ENCODE data around the gene CACNA1H.
"Not testable (repeated sequence)": the region's sequence is repeated elsewhere in the genome, so short reads cannot be mapped to it uniquely, and the experiment has no call there.

CACNA1H gene

DNA sequence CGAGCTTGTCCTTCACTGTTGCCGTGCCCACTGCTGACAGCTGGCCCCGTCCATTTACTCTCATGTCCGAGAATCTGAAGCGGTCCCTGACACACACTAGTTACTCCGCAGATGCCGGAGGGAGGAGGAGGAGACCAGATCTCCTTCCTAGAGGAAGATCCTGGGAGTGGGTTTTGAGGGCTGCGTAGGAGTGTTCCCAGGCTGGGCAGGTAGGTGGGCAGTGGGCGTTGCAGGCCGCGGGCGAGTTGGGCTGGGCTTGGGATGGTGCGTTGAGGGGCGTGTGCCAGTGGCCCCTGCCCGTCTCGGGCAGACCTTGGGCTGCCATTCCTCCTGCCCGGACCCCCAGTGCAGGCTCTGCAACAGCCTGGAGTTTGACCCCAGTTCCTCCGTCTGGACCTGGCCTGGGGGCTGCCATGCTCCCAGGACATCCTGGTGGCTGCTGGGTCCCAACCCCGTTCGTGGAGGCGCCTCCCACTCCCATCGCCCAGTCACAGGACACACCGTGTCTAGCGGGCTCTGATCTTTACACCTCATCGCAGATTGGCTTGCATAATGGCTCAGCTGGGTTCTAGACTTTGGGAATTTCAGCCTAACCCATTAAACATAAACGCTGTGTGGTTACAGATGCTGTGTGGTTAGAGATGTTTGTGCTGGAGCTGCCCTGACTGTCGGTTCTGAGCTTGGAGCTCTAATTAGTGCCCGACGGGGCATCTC, 22.8 kb downstream of the CACNA1H start:
- DNase-seq (ENCODE audit: low read depth) = no peak

DNA sequence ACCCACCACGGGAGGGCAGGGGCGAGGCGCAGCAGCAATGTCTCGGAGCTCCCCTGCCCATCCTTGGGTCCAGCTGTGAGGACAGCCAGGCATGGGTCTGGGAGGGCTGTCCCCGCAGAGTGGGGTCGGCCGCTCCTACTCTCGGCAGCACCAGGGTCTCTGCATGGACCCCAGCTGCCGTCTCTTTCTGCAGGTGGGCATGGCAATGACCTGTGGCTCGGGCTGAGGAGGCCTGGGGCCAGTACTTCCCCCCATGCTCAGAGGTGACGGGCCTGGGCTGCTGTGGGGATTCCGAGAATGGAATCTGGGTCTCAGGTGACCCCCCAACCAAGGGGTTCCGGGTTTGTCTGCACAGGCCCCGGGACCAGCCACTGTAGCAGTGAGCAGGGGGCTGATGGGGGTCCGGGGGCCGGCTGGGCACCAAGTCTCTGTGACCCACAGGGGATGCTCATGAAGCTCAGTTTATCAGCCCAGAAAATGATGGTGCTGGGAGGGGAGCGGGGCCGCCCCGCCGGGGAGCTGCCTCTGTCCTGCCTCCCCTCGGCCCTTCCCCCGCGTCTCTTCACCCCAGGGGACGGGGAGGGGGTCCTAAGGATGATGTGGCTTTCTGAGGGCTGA, 23.5 kb downstream of the CACNA1H start:
- no peak for DNase-seq (ENCODE audit: low read depth)

DNA sequence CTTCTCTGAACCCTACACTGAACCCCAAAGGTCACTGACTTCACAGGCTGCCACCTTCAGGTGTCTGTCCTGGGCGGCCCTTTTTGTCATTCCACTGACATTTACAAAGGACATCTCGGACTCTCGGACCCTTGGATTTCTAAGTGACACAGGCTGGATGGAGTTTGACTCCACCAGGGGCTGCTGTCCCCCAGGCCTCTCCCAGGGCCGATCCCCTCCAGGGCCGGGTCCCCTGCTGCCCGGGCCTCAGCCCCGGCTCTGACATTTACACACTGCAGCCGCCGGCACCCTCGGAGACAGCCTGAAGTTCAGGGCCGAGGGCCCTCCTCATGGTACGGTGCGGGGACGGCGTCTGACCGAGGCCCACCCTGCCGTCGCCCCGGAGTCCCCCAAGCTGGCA, 24.1 kb downstream of the CACNA1H start:
- no peak for DNase-seq (ENCODE audit: low read depth)

DNA sequence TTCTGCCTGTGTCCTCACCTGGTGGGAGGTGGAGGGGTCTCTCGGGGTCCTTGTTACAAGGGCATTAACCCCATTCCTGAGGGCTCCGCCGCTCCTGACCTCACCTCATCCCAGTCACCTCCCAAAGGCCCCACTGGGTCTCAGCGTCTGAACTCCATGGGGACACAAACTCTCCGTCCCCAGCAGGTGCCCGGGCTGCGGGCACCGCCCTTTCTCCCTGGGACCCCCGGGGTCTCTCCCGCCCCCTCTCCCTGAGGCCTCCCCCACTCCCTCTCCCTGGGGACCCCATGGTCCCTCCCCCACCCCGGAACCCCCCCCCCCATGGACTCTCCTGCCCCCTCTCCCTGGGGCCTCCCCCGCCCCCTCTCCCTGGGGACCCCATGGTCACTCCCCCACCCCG, 24.8 kb downstream of the CACNA1H start:
- DNase-seq (ENCODE audit: low read depth) = no peak

DNA sequence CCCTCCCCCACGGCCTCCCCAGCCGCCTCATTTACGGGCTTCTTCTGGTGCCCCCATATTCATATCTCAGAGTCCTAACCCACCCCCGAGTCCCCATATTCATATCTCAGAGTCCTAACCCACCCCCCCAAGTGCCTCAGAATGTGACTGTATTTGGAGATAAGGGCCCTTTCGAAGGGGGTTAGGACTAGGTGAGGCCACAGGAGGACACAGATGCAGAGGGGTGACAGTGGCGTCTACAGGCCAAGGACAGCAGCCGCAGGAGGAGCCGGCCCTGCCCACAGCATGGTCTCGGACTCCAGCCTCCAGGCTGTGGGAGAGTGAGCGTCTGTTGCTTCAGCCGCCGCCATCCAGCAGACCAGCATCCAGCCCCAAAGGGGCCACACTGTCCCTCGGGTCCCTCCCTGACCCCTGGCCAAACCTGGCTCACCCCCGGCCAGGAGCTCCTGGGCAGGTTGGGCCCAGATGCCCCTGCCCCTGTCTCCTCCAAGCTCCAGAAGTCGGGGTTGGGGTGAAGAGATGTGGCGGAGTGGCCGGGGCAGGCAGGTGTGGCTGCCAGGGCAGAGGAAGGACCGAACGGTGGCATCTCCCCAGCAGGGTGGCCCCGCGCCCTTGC, 25.5 kb downstream of the CACNA1H start:
- DNase-seq (ENCODE audit: low read depth) = no peak

DNA sequence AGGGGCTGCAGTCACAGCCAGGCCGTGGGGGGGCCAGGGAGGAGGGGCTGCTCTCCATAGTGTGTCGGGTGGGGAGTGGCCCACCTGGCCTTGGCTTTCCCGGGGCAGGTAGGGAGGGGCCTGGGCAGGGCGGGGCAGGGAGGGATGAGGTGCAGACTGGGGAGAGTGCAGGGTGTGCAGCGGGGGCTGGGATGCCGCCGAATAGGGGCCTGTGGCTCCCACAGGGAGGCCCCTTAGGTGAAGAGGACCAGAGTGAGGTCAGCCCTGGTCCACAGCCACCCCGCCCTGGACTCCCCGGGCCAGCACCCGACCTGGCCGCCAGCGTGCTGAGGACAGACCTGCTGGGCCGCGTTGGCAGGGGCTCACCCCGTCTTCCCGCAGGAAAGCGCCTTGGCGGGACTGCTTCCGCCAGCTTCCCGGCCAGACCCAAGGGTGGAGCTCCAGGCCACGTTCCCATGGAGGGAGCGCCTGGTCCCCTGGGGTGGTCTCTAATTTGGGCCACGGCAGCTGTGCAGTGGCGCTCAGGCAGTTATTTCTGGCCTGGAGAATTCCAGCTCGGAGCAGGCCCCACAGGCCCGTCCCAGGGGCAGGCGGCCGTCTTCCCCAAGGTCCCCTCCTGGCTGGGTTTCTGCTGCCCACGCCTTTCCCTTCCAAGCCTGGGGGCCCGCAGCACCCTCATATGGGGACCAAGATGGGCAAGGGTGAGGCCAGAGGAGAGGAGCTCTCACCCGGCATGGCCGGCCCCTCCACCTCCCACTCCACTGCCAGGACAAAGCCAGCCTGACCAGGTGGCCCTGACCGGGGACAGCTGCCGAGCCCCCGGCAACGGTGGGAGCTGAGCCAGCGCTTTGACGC, 27.9 kb downstream of the CACNA1H start:
- DNase-seq (ENCODE audit: low read depth) = no peak

DNA sequence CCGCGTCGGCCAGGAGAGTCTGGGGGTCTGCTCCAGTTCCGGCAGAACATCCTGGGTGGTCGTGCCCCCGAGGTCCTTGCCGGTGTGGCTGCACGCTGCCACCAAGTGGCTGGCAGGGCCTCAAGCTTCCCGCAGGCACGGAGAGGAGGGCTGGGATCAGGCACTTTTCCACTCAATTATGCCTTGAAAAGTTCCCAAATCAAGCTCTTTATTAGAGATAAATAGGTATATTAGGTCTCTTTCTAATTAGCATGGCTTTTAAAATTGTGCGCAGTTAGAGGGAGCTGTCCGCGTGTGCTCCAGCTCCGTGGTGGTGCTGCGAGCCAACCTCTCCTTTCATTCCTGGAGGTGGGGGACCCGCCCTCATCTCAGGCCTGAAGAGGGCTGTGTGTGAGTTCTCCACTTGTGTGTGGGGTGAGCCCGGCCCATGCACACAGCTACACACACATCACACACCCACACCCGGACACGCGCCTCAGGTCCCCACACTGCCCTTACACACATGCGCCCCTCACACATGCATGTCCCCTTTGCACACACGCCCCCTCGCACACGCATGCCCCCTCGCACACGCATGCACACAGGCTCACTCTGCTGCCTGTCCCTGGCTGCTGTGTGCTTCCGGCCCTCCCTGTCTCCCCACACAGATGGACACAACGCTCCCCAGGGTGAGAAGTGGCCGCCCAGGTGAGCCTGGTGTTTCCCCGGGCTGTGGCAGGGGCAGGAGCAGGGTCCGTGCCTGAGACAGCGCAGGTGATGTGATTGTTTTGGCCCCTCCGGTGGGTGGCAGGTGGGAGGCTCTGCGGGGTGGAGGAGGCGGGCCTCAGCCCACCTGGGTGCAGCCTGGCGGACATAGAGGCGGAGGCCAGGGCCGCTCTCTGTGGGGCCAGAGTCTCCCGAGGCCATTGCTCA, 28.8 kb downstream of the CACNA1H start:
- no peak for DNase-seq (ENCODE audit: low read depth)

DNA sequence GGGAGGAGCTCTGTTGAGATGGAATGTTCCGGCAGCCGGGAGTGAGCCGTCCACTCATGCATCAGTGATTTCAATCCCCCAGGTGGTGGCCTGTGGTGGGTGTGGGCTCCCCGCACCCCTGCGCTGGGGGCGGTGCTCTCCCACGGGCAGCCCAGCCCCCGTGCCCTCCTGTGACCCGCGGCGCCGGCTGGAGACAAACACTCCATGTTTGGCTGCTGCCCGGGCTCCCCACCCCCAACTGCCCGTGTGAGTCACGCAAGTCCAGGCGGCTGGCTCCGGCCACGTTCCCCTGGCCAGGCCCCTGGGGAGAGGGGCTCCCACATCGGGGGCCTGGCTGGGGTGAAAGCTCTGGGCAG, 29.4 kb downstream of the CACNA1H start:
- DNase-seq (ENCODE audit: low read depth) = peak; percentile 14

DNA sequence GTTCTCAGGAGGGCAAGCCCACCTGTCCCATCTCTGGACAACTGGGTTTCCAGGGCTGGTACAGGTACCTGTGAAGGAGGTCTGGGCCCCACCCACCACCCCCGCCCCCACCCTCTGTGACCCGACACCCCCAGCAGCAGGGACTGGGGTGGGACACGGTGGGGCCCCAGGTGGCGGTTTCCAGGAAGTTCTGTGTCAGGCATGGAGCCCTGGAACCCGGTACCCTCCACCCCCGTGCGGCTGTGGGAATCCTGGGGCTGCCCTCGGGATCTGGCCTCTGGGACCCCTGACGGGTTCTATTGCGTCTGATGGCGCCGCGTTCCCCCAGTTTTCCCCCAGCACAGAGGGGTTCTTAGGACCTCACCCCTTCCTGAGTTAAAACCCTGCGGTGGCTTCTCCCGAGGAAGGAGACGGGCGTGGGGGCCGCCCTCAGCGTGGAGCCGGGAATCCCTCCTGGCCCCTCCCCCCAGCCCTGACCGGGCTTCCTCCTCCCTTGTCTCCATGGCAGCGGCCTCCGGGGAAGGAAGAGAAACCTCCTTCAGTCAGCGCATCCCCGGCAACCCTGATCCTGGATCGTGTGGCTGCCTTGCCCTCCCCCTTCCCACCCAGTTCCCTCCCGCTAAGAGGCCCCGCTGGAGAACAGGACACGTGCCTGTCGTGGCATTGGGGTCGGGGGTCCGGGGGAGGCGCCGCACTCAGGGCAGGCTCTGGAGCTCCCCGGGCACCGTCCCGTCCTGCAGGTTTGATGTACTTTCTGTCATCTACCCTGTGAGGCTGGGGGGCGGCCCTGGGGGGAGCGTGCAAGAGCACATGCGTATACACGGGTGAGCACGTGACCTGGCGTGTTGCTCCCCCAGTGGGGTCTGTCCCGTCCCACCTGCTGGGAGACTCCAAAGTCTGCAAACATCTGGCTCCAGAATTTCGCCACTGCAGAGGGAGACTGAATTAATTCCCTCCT, 30.3 kb downstream of the CACNA1H start:
- peak; percentile 13 for DNase-seq (ENCODE audit: low read depth)

DNA sequence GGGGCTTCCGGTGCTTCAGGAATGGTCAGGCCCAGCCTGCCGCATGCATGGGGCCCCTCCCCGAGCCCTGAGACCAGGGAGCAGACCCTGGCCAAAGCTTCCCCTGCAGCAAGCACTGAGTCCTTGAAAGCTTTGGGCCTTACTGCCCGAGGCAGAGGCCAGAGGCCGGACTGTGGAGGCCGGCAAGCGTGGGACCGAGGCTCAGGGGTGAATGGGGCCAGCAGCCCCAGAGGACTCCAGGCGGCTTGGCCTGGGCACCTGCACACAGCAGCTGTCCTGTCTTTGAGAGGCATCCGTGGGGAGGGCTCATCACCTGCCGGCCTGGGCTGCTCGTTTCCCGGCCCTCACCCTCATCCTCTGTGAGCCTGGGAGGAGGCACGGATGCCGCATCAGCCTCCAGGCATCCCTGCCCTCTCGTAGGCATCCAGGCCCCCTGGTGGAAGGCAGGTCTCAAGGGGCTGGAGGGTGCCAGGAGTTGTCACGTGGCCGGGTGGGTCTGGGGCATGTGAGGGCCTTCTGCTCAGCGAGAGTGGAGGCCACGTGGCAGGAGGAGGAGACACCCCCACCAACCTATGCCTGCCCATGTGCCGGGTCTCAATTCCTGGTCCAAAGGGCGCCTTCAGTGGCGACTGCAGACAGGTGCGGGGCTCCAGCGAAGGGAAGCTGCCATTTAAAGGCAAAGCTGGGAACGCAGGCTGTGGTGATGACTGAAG, 31.4 kb downstream of the CACNA1H start:
- no peak for DNase-seq (ENCODE audit: low read depth)

DNA sequence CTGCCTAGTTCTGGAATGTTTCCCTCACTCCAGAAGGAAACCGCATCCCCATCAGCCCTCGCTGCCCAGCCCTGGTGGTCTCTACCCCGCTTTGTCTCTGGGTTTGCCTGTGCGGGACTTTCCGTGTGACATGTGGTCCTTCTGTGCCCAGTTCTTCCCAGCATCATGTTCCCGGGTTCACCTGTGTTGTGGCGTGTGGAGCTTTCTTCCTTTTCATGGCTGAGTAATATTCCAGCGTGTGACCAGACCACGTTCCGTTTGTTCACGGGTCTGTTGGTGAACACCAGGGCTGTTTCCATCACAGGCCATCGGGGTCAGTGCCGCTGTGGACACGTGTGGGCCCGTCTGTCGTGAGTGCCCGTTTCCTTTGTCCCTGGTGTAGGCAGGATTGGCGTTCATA, 32.1 kb downstream of the CACNA1H start:
- no peak for DNase-seq (ENCODE audit: low read depth)

DNA sequence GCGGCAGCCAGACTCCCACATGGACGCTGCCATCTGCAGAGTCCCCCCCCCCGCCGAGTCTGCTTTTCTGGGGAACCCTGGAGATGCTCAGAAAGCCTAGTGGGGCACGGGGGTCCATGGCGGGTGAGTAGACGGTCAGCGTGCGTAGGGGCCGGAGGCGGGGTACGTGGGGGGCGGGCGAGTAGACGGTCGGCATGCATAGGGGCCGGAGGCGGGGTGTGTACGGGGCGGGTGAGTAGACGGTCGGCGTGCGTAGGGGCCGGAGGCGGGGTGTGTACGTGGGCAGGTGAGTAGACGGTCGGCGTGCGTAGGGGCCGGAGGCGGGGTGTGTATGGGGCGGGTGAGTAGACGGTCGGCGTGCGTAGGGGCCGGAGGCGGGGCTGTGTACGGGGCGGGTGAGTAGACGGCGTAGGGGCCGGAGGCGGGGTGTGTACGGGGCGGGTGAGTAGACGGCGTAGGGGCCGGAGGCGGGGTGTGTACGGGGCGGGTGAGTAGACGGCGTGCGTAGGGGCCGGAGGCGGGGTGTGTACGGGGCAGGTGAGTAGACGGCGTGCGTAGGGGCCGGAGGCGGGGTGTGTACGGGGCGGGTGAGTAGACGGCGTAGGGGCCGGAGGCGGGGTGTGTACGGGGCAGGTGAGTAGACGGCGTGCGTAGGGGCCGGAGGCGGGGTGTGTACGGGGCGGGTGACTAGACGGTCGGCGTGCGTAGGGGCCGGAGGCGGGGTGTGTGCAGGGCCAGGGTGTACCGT, 32.7 kb downstream of the CACNA1H start:
- not testable (repeated sequence) for DNase-seq (ENCODE audit: low read depth)

DNA sequence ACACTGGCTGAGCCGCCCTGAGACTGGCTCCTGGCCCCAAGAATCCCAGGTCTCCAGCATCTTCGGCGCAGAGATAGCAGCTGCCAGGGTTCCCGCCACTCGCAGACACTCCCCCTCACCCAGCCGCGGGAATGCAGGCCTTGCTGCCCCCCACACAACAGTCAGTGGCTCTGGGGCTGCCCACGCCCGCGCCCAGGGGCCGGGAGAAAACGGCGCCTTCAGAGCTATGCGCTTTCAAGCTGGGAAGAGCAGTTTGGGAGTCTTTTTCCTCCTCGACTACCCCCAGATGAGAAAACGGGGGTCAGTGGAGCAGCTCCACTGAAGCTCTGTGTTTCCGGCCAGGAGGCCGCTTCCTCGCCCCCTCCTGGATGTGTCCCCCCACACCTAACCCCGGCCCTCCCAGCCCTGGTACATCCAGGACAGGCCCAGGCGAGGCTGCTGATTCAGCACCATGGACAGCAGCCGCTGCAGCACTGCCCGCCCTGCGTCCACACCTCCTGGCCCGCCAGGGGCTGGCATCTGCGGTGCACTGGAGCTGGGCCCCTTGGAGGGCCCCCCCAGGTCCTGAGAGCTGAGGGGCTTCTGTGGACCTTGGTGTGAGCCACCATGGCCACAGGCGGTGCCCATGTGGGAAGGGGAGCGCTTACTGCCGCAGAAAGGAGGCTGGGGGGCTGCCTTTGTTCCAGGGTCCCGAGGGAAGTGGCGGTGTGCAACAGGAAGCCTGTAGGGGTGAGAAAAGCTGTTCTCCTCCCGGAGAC, 35.7 kb downstream of the CACNA1H start:
- DNase-seq (ENCODE audit: low read depth) = peak; percentile 4

DNA sequence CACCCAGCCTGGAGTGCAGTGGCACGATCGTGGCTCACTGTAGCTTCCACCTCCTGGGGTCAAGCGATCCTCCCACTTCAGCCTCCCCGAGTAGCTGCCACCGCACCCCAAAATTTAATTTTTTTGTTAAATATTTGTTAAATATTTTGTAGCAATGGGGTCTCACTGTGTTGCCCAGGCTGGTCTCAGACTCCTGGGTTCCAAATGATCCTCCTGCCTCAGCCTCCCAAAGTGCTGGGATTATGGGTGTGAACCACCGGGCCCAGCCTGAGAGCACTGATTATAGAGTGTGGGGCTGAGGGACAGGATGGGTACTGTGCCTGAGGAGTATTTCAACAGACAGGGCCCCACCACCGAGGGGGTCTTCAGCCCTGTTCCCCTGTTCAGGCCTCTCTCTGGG, 36.5 kb downstream of the CACNA1H start:
- DNase-seq (ENCODE audit: low read depth) = no peak

DNA sequence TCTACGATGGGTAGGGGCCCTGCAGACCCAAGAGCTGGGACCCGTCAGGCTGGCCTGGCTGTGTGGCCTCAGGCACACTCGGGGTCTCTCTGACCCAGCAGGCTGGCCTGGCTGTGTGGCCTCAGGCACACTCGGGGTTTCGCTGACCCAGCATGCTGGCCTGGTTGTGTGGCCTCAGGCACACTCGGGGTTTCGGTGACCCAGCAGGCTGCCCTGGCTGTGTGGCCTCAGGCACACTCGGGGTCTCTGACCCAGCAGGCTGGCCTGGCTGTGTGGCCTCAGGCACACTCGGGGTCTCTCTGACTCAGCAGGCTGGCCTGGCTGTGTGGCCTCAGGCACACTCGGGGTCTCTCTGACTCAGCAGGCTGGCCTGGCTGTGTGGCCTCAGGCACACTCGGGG, 37.9 kb downstream of the CACNA1H start:
- DNase-seq (ENCODE audit: low read depth) = not testable (repeated sequence)

DNA sequence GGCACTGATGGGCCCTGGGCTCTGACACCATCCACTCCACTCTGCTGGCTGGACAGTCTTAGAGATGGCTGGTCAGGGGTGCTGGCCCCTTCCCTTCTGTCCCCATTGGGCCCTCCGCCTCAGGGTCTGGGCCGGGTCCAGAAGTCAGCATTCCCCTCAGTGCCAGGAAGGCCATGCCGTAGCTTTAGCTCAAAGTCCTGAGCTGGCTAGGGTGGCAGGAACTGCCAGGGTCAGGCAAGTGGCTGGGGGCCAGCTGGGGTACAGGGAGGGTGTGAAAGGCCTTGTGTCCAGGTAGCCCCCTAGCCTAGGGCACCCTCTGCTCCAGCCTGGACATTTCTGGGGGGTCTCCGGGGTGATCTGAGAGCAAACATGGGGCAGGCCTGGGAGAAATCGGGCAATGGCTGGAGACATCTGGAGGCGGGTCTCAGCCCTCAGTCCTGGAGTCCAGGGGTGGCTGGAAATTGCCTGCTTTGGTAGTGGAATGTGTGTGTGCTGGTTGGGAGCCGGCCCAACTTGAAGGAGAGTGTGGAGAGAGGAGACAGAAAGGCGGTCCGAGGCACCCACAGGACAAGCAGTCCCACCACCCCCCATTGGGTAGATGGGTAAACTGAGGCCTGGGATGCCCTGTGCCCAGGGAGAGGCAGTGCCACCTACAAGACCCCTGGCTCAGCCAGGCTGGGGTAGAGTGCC, 39.6 kb downstream of the CACNA1H start:
- DNase-seq (ENCODE audit: low read depth) = no peak

DNA sequence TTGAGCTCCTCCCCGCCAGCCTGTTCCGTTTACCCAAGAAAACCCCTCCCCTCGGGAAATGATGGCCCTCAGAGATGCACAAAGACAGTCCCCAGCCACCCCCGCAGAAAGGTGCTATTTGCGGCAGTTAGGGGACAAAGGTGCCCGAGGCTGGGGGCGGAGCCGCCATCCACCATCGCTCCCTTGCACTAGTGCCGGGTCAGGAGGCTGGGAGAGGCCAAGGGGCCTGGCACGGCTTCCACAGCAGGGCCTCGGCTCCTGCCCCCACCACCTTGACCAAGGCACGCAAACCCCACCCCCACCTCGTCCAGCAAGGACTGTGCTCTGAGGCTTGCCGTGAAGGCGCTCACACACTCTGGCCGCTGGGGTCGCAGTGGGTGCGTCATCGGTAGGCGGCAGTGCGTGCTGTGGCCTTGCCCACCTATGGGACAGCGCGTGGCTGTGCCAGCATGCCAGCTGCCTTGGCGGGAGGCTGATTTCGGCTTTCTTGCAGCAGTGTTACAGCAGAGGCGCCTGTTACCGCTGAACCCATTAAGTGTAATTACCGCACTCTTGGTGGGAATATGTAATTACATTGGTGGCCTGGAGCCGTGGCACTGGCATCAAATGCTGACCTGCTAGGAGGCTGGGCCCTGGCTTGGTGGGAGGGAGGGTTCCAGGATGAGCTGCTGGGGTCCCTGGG, 40.4 kb downstream of the CACNA1H start:
- DNase-seq (ENCODE audit: low read depth) = no peak
